GM06990 (cell line): ENCODE measurements around the gene VEGFC.

Source experiments
- DNase-seq: peaks from one replicate; pipeline ENCODE4 v3.0.0-alpha.2; 2011; ENCODE audit not compliant: insufficient read length; ENCODE audit errors: extremely low read depth
- H3K27me3 ChIP-seq: replicated peaks from 2 replicates; pipeline ENCODE4 v1.6.0; 2011; ENCODE audit warnings: low read length; ENCODE audit not compliant: control insufficient read depth, insufficient read depth
- H3K36me3 ChIP-seq: 2 replicates; pipeline ENCODE4 v1.5.1; 2011; ENCODE audit warnings: low read length; ENCODE audit not compliant: control insufficient read depth, insufficient read depth
- H3K4me3 ChIP-seq: replicated peaks from 2 replicates; pipeline ENCODE4 v1.5.1; 2011; ENCODE audit warnings: low read depth, mild to moderate bottlenecking, control low read depth, low read length
- CTCF ChIP-seq: IDR thresholded peaks from 2 replicates; pipeline ENCODE4 v1.5.1; 2011; ENCODE audit warnings: low read length, control low read depth, mild to moderate bottlenecking, inconsistent platforms; ENCODE audit not compliant: insufficient read depth, poor library complexity, severe bottlenecking

The VEGFC gene

GRCh38 chr4:176837169-176837895 lies 44.6 kb upstream of the VEGFC start:
- no peak for DNase-seq
- H3K4me3 ChIP-seq = no peak overlapping the region
- no peaks in the 10 kb centered on the region for H3K36me3 ChIP-seq
- no peak for TF ChIP-seq CTCF
- H3K27me3 ChIP-seq = no peaks in the 10 kb centered on the region

- no peak for TF ChIP-seq CTCF
- DNase-seq = no peak
Measured at GRCh38 chr4:176834531-176834930, 41.8 kb upstream of the VEGFC start.

GRCh38 chr4:176833400-176834175 lies 40.9 kb upstream of the VEGFC start:
- Histone ChIP-seq H3K36me3 (no peaks in the 10 kb centered on the region), H3K27me3 (no peaks in the 10 kb centered on the region), H3K4me3 (no peak overlapping the region)
- no peak for DNase-seq
- no peak for TF ChIP-seq CTCF

More at GRCh38 chr4:176834531-176834930, 41.8 kb upstream of the VEGFC start:
- Histone ChIP-seq H3K36me3 (no peaks in the 10 kb centered on the region), H3K4me3 (no peak overlapping the region), H3K27me3 (no peaks in the 10 kb centered on the region)

- Histone ChIP-seq H3K4me3 (no peak overlapping the region), H3K36me3 (no peaks in the 10 kb centered on the region), H3K27me3 (no peaks in the 10 kb centered on the region)
- no peak for DNase-seq
- no peak for TF ChIP-seq CTCF
Measured at GRCh38 chr4:176830971-176831370, 38.2 kb upstream of the VEGFC start.

GRCh38 chr4:176825586-176825985 lies 32.9 kb upstream of the VEGFC start:
- Histone ChIP-seq H3K36me3 (no peaks in the 10 kb centered on the region), H3K4me3 (no peak overlapping the region), H3K27me3 (no peaks in the 10 kb centered on the region)
- no peak for DNase-seq
- TF ChIP-seq CTCF = no peak
